Suppressor macrophage treated with lipopolysaccharide for 1 hour (primary cell): Measurements from ENCODE around the gene MICAL1.

ENCODE experiments used
- DNase-seq, 3 donors: peaks; one replicate each; pipeline ENCODE4 v3.0.0-alpha.2; 2020 to 2022

Gene MICAL1, protein sequence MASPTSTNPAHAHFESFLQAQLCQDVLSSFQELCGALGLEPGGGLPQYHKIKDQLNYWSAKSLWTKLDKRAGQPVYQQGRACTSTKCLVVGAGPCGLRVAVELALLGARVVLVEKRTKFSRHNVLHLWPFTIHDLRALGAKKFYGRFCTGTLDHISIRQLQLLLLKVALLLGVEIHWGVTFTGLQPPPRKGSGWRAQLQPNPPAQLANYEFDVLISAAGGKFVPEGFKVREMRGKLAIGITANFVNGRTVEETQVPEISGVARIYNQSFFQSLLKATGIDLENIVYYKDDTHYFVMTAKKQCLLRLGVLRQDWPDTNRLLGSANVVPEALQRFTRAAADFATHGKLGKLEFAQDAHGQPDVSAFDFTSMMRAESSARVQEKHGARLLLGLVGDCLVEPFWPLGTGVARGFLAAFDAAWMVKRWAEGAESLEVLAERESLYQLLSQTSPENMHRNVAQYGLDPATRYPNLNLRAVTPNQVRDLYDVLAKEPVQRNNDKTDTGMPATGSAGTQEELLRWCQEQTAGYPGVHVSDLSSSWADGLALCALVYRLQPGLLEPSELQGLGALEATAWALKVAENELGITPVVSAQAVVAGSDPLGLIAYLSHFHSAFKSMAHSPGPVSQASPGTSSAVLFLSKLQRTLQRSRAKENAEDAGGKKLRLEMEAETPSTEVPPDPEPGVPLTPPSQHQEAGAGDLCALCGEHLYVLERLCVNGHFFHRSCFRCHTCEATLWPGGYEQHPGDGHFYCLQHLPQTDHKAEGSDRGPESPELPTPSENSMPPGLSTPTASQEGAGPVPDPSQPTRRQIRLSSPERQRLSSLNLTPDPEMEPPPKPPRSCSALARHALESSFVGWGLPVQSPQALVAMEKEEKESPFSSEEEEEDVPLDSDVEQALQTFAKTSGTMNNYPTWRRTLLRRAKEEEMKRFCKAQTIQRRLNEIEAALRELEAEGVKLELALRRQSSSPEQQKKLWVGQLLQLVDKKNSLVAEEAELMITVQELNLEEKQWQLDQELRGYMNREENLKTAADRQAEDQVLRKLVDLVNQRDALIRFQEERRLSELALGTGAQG

DNA sequence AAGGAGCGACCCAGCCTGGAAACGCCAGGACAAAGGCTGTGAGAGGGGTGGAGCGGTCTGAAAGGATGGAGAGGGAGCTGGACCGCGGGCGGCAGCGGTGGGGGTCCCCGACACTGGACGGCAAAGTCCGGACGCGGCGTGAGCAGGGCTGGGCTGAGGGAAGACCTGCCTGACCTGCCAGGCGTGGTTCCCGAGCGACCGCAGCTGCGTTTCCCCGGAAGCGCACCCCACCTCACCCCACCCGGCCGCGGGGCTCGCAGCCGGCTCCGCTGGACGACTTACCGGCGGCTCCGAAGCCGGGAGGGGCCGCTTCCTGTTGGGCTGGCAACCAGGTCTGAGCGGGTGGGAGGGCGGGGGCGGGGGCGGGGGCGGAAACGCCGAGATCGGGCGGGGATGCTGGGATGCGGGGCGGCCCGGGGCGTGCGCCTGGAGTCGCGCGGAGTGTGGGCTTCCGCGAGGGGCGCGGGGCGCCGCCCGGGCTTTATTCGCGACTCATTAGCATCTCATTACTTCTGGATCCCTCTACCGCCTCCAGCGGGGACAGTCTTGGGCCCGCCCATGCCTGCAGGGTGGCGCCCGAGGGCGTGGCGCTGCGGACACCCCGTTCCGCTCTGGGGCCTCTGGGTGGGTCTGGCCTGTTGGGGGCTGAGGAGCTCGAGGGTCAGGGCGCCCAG, at the start of gene MICAL1:
MICAL1 (minus strand) TSS at position 336 of the 674 bp plus-strand sequence. CDS start 1,576 bp downstream, outside the sequence.
- DNase-seq = peak; percentile 75 to 88 (median 79)

DNA sequence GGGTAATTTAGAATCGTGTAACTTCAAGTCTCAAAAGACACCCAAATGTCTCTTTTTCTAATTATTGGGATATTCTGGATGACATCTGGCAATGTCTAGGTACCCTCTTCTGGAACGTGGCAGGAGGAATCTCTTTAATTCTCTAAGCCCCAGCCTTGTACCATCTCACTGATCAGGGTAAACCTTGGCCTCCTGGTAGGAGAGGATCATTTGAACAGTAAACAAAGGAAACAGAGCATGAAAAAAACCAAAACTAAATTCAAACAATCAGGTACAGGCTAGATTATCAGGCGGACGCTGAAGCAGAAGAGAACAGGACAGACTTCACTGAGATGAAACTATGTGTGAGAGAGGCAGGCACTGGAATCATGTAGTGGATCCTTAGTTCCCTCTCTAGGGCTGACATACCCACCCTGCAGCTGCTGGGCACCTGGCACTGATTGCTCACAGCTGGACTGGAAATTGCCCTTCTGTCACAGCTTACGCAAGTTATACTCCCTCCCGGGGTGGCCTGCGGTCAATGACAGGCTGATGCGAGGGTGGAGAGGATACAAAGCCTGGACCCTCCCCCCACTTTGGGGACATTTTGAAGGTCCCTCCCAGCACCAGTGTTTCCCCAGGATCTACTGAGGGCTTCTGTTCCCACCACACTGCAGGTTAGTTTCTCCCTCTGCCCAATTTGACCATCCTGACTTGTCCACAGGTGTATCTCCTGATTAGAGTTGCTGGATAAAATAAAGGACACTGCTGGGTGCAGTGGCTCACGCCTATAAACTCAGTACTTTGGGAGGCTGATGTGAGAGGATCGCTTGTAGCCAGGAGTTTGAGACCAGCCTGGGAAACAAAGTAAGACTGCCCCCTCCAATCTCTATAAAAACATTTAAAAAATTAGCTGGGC, 48.0 kb upstream of the MICAL1 start:
- DNase-seq = peak in 2 of 3 donors; percentile 36 to 40

DNA sequence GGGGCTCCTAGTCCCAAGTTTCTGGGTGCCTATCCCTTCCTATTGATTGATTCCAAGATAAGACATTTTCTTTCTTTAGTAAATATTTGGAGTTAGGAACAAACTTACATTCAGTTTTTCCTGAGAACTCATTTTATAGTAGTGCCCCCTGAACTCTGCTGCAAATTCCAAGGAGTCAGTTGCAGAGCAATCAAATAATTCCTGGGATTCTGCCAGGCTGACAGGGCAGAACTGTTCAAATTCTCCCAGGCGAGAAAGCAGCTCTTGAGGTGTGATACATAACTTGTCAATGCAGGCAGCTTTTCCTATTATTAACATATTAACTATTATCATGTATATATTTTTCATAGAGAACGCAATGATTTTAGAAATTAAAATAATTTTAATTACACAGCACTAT, 43.4 kb upstream of the MICAL1 start:
- no peak for DNase-seq

DNA sequence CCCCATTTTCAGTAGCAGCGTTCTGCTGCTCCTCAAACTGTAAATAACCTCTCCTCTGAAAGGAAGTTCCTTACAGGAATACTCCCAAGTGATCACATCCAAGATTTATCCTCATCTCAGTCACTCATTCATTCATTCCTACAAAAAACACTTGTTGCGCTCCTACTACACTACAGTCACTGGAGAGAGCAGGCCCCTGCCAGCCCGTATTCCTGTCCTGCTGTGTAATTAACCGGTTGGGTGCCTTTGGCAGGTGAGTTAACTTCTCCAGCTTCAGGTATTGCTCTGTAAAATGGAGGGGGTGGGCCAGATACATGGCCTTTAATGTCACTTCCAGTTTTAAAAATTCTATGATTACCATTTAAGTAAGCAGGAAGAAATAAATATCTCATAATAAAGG, 42.5 kb upstream of the MICAL1 start:
- DNase-seq = no peak

DNA sequence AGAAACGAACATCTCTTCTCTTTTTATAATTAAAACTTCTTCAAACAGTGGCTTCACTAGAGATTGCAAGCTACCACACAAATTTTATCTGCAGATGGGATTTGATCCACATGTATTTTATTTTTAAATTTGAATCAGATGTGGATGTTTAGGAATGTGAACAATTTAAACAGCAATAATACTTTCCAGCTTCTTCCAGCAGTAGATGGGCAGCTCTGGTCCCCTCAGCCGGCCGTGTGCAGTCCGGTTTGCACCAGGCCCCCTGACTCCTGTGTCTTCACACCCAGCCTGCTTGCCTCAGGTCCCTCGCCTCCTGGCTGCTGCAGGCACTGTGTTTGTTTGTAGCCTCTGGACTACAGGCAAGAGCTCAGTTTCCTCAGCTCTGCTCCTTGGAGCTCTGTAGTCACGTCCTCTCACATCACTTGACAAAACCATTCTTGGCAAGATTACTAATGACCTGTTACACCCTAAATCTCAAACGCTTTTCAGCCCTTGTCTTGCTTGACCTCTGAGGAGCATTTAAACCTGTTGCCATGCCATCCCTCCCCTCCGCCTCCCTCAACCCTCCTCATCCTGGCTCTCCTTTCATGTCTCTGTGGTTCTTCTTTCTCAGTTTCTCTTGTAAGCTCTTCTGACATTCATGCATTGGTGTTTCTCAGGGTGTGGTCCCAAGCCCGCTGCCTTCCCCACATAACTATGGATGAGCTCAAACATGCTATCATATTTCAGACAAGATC, 40.6 kb upstream of the MICAL1 start:
- DNase-seq = no peak

DNA sequence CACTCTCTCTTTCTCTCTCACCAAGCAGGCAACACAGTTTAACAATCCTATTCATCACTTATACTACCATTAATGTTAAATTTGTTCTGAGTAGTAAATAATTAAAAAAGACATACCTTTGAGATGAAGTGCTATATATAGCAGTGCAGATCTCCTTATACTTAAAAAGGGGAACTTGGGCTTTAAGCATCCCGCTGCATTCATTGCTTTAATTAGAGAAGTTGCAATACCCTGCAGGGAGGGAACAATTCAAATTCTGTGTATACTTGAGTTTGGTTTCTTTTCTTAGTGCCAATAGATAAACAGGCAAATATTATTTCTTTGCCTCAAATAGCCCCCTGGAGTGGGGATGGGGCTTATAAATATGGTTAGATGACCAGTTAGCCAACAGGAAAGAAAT, 38.3 kb upstream of the MICAL1 start:
- DNase-seq = peak; percentile 45 to 58 (median 56)

DNA sequence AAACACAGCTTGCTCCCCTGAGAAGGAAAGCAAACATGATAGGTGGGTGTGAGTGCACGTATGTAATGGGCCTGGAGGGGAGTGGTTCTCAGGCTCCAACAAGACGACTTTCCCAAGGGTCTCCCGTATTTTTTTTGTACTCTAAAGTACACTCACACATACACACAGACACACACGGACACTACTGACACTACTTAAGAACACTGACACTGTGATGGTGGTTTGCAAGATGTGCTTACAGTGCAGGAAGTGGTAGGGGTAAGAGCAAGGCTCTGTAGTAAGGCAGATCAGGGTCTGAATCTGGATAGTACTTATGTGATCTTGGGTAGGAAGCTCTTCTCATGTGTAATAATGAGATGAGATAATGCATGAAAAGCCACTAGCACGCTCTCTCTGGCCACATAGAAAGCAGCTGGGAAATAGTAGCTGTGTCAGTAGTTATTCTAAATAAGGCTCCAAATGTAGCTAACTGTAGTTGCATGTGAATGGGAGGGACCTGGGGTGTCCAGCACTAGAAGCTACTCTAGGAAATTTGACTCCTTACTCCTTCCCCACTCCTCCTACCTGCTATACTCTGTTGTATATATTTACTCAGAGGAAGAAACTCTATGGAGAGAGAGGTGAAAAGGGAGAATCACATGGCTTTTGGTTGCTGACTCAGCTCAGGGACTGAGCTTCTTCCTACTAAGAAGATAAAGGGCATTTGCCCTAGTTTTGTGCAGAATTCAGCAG, 35.8 kb upstream of the MICAL1 start:
- no peak for DNase-seq

DNA sequence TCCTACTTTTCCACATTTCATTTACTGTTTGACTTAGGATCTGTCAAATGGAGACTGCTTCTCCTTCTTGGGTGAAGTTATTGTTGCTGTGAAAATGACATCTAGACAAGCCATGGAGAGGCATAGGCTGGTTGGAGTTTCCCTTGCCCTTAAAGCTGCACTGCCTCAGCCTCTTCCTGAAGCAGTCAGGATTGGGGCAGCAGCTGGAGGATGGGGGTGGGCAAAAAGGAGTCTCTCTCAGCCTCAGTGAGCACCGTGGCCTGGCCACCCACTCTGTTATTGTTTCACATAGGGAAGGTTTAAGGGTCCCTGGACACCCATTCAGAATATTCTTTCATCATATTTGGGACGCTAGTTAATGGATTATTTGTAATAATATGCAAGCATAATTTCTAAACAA, 35.1 kb upstream of the MICAL1 start:
- DNase-seq = no peak

DNA sequence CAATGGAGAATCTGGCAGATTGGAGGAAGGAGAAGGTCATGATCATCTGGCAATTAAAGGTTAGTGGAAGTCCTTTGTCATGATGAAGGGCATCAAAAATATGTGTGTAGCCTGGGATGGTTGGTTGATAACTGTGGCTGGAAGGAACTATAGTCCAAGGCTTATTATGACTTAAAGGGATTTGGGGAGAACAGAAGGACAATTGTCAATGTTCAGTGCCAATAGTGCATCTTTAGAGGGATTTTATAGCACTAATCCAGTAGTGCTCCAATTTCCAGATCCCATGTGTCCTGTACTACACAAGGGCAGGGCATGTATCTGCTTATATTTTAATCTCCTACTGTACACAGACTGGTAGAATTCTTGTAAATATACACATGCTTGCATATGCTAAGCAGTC, 32.4 kb upstream of the MICAL1 start:
- DNase-seq = no peak

DNA sequence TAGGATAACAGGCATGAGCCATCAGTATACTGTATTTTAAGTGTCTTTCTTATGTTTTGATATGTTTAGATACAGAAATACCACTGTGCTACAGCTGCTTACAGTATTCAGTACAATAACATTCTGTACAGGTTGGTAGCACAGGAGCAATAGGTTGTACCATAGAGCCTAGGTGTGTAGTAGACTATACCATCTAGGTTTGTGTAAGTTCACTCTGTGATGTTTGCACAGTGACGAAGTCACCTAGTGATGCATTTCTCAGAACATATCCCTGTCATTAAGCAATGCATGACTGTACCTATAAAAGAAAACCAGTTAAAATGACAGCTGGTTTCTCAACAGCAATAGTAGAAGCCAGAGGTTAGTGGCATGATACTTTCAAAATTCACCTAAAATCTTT, 30.5 kb upstream of the MICAL1 start:
- no peak for DNase-seq

DNA sequence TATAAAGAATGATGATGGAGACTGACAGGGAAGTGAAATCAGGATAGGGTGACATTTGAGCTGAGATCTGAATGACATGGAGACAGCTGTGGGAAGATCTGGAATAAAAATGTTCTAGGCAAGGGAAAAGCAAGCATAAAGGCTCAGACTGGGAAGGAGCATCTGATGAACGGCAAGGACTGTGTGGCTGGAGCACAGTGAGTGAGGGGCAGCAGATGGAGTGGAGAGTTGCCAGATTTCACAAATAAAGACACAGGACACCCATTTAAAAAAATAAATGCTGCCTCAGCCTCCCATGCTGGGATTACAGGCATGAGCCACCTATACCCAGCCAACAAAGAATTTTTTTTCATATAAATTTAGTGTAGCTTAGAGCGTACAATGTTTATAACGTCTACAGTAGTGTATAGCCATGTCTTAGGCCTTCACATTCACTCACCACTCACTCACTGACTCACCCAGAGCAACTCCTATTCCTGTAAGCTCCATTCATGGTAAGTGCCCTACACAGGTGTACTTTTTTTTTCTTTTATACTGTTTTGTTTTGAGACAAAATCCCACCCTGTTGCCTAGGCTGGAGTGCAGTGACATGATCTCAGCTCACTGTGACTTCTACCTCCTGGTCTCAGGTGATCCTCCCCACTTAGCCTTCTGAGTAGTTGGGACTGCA, 29.8 kb upstream of the MICAL1 start:
- DNase-seq = no peak

DNA sequence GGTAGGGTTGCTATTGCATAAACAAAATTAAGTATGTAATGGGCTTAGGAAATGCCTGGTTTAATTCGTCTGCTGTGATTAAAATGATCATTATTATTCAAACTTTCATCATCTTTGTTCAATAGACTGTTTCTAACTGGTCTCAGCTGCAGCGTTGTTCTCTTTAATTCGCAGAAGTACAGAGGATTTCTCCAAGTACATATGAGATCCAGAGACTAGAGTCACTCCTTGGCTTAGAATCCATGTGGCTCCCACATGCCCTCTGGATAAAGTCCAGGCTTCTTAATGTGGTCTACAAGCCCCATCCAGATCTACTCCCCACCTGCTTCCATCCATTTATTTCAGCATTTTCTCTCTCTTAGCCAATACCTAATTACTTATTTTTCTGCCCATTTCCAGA, 28.6 kb upstream of the MICAL1 start:
- no peak for DNase-seq

DNA sequence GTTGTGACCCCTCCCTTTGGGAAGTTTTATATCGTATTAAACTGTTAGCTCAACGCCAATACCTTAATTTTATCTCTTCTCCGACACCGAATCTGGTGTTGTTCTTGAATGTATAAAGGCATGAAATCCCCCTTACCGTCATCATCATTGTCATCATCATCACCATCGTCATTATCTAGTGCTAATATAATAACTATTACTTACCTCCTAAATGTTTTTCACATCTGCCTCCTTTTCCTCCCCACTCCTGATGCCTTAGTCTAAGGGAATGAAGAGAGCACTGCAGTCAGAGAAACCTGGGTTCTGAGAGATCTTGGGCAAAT, 28.1 kb upstream of the MICAL1 start:
- DNase-seq = peak in 1 of 3 donors; percentile 63

DNA sequence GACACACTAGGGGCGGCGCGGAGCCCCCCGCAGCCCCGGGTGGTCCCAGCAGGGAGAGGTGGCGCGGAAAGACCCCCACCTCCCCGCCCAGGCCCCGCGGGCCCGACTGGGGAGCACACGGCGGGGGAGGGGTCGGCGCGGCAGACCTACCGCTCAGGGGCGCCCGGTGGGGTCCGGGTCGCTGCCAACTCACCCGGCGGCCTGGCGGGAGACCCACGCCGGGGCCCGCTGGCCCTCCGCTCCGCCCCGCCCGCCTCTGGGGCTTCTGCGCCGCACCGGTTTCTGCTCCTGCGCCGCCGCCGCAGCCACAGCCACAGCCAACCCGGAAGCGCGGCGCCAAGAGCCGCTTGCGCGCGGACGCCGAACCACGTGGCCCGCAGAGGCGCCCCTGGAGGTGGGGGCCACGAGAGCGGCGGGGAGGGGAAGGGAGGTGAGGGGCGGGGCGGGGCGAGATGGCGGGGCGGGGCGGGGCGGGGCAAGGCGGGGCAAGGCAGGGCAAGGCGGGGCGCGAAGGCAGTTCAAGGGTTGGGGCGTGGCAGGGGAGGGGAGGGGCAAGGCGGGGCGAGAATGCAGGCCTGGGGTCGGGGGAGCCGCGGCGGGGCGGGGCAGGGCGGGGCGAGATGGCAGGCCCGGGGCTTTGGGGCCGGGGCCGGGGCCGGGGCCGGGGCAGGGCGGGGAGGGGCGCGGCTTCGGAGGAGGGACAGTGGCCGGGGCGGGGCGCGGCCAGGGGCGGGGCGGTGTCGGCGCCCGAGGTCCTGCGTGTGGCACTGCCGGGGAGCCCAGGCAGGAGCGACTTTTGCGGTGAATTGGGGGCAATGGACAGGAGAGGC, 27.5 kb upstream of the MICAL1 start, which contains the start of gene ZBTB24:
ZBTB24 (minus strand) TSS at position 315 of the 830 bp plus-strand sequence. CDS start 1,193 bp downstream, outside the sequence.
- peak; percentile 94 to 98 (median 97) for DNase-seq

DNA sequence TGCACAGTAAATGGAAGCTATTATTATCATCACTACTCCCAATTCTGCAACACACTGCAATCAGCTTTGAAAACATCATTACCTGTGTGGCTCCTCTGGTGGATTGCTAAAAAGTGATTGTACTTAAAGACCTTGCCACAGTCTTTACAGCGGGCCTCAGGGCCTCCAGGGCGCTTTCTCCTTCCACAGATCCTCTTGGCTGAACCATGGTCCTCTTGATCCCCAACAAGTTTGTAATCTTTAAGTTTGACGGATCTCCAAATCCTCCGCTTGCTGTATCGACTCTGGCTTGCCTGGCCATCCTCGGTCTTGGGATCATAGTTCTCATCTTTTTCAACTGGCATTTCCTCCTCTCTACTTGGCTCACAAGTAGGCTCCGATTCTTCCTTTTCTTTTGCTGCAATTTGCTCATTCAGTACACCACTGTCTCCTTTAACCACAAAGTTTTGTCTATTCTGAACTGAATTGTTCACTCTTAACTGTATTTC, 25.5 kb upstream of the MICAL1 start:
- no peak for DNase-seq

DNA sequence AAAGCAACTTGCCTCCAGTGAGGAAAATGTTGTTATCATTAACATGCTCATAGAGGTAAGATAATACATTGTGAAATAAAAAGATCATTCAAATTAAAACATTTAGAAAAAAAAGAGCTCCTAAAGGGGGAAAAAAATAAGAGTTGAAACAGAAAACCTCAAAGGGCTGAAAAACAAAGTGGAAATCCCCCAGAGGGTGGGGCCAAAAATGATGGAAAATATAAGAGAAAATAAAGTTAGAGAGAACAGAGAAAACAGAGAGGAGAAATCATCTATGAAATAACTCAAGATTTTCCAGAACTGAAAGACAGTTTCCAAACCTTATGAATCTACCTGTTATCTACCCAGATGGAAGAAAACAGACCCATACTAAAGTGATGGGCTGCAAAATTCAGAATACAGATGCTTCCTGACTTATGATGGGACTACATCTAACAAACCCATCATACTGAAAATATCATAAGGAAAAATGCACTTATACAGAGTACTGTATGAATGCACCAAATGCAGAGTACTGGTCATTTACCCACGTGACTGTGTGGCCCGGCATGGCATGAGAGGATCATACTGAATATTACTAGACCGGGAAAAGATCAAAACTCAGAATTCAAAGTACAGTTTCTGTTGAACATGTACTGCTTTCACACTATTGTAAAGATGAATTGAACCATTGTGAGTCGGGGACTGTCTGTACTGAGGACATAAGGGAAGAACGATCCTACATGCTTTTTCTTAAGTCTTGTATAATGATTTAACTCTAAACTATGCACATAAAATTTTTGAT, 23.5 kb upstream of the MICAL1 start:
- DNase-seq = no peak

DNA sequence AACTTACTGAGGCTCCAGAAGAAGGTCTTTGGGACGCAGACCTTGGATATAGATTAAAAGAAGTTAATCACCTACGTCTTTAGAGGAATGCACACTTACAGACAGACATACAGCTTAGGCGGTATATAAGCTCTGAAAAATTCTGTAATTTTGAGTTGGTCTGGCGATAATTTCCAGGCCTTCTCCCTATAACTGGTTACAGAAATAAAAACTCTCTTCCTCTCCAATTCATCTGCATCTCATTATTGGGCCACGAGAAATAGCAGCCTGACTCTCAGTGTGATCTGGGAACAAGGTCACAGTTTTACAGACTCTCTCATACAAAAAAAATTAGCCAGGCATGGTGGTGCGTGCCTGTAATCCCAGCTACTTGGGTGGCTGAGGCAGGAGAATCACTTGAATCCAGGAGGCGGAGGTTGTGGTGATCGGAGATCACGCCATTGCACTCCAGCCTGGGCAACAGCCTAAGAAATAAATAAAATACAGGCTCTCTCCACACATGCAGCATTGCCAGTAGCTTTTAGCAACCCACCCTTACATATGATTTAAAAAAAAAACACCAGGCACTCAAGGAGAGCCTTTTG, 22.7 kb upstream of the MICAL1 start:
- DNase-seq = no peak
